HG02623 (cell line): ENCODE measurements around the gene COL9A2.
"Not testable (repeated sequence)": the region's sequence is repeated elsewhere in the genome, so short reads cannot be mapped to it uniquely, and the experiment has no call there.

Experiments
- ATAC-seq: cut with Tn5 transposase; IDR thresholded peaks from one replicate; pipeline ENCODE4 v1.9.1; 2021; ENCODE audit warnings: moderate library complexity; ENCODE audit not compliant: unreplicated experiment

Gene COL9A2

GRCh38 chr1:40316595-40317393 is at the start of gene COL9A2:
Gene COL9A2 (minus strand): TSS chr1:40317286. CDS start chr1:40317197, 89 bp downstream.
- no peak for ATAC-seq

GRCh38 chr1:40363721-40364120 is 46.6 kb upstream of the COL9A2 start:
- peak; percentile 92 for ATAC-seq

- no peak for ATAC-seq
These were observed 45.6 kb upstream of the COL9A2 start for GRCh38 chr1:40362699-40363098.

- no peak for ATAC-seq
These were observed 45.1 kb upstream of the COL9A2 start for GRCh38 chr1:40362199-40362598.

- ATAC-seq: no peak
These were observed 44.6 kb upstream of the COL9A2 start for GRCh38 chr1:40361637-40362036.

- no peak for ATAC-seq
These were observed 44.1 kb upstream of the COL9A2 start for GRCh38 chr1:40361201-40361600.

GRCh38 chr1:40360631-40361030 is 43.5 kb upstream of the COL9A2 start:
- ATAC-seq: no peak

- ATAC-seq: no peak
These were observed 40.5 kb upstream of the COL9A2 start for GRCh38 chr1:40357625-40358024.

- ATAC-seq: no peak
These were observed 36.0 kb upstream of the COL9A2 start for GRCh38 chr1:40353082-40353481.

- ATAC-seq: no peak
These were observed 35.0 kb upstream of the COL9A2 start for GRCh38 chr1:40352126-40352525.

- no peak for ATAC-seq
These were observed 34.0 kb upstream of the COL9A2 start for GRCh38 chr1:40351124-40351523.

- ATAC-seq: no peak
These were observed 33.3 kb upstream of the COL9A2 start for GRCh38 chr1:40350391-40350790.

GRCh38 chr1:40344597-40344996 is 27.5 kb upstream of the COL9A2 start:
- ATAC-seq: no peak

GRCh38 chr1:40342381-40342717 is 25.3 kb upstream of the COL9A2 start:
- ATAC-seq: not testable (repeated sequence)

GRCh38 chr1:40341491-40342380 is 24.6 kb upstream of the COL9A2 start:
- no peak for ATAC-seq

- ATAC-seq: no peak
These were observed 22.6 kb upstream of the COL9A2 start for GRCh38 chr1:40339420-40340323.

GRCh38 chr1:40338745-40339419 is 21.8 kb upstream of the COL9A2 start:
- ATAC-seq: no peak

- no peak for ATAC-seq
These were observed 20.4 kb upstream of the COL9A2 start for GRCh38 chr1:40337443-40337842.

GRCh38 chr1:40332695-40333094 is 15.6 kb upstream of the COL9A2 start:
- ATAC-seq: no peak

GRCh38 chr1:40331403-40331802 is 14.3 kb upstream of the COL9A2 start:
- not testable (repeated sequence) for ATAC-seq
